ENCODE data around the gene EFCAB14. TPM values are rescaled to one million over a fixed set of nuclear protein-coding genes. Genes with fewer than 3 reads are reported as not detected.

EFCAB14 gene
- total RNA-seq, 3 donors from 2014 or later: 115 to 137 (median 122) TPM

- ATAC-seq (no peak), DNase-seq (no peak)
- Histone ChIP-seq H3K36me3 (ENCODE audit: low read depth) (no peaks in the 10 kb centered on the region), H3K4me3 (no peak overlapping the region), H3K9me3 (peaks cover 8% of the 10 kb centered on the region), H3K4me1 (ENCODE audit: low read depth) (peaks cover 12% of the 10 kb centered on the region)
- intact Hi-C loops (cut with DNase I, micrococcal nuclease): no loop called here
- TF ChIP-seq CTCF (IDR thresholded peaks at IDR 0.05): no peak
Measured at GRCh38 chr1:46646844-46647243, 72.1 kb downstream of the EFCAB14 start.

- peaks cover 8% of the 10 kb centered on the region for H3K9me3 ChIP-seq
- no peak for TF ChIP-seq CTCF (IDR thresholded peaks at IDR 0.05)
- no peak overlapping the region for H3K4me3 ChIP-seq
- no peaks in the 10 kb centered on the region for H3K36me3 ChIP-seq (ENCODE audit: low read depth)
- intact Hi-C loops (cut with DNase I, micrococcal nuclease): no loop called here
- DNase-seq: no peak
- ATAC-seq: no peak
- H3K4me1 ChIP-seq (ENCODE audit: low read depth): peaks cover 12% of the 10 kb centered on the region
Measured at GRCh38 chr1:46646331-46646730, 72.6 kb downstream of the EFCAB14 start.

GRCh38 chr1:46645815-46646214 lies 73.1 kb downstream of the EFCAB14 start:
- intact Hi-C loops (cut with DNase I, micrococcal nuclease): no loop called here
- DNase-seq (no peak), ATAC-seq (no peak)
- H3K36me3 ChIP-seq (ENCODE audit: low read depth): no peaks in the 10 kb centered on the region
- H3K4me3 ChIP-seq: no peak overlapping the region
- TF ChIP-seq CTCF (IDR thresholded peaks at IDR 0.05): no peak
- peaks cover 8% of the 10 kb centered on the region for H3K9me3 ChIP-seq
- peaks cover 12% of the 10 kb centered on the region for H3K4me1 ChIP-seq (ENCODE audit: low read depth)

GRCh38 chr1:46643368-46643775 lies 75.5 kb downstream of the EFCAB14 start:
- no peak for TF ChIP-seq CTCF (IDR thresholded peaks at IDR 0.05)
- Histone ChIP-seq H3K4me3 (no peak overlapping the region), H3K9me3 (no peaks in the 10 kb centered on the region), H3K36me3 (ENCODE audit: low read depth) (no peaks in the 10 kb centered on the region), H3K4me1 (ENCODE audit: low read depth) (peaks cover 12% of the 10 kb centered on the region)
- intact Hi-C loops (cut with DNase I, micrococcal nuclease): no loop called here
- DNase-seq (peak in 1 of 3 donors; percentile 25), ATAC-seq (peak; percentile 84)

GRCh38 chr1:46642115-46642680 lies 76.7 kb downstream of the EFCAB14 start:
- no peak for TF ChIP-seq CTCF (IDR thresholded peaks at IDR 0.05)
- H3K4me1 ChIP-seq (ENCODE audit: low read depth): peaks cover 12% of the 10 kb centered on the region

GRCh38 chr1:46639547-46639946 lies 79.4 kb downstream of the EFCAB14 start:
- no peak overlapping the region for H3K4me3 ChIP-seq
- H3K4me1 ChIP-seq (ENCODE audit: low read depth): peaks cover 12% of the 10 kb centered on the region
- ATAC-seq: no peak
- intact Hi-C loops (cut with DNase I, micrococcal nuclease): no loop called here
- H3K9me3 ChIP-seq: no peaks in the 10 kb centered on the region
- peaks cover 5% of the 10 kb centered on the region for H3K36me3 ChIP-seq (ENCODE audit: low read depth)
- no peak for TF ChIP-seq CTCF (IDR thresholded peaks at IDR 0.05)
- DNase-seq: no peak

More at GRCh38 chr1:46642115-46642680, 76.7 kb downstream of the EFCAB14 start:
- Histone ChIP-seq H3K9me3 (no peaks in the 10 kb centered on the region), H3K4me3 (no peak overlapping the region), H3K36me3 (ENCODE audit: low read depth) (no peaks in the 10 kb centered on the region)
- ATAC-seq: no peak
- intact Hi-C loops (cut with DNase I, micrococcal nuclease): no loop called here
- DNase-seq: no peak
